SK-N-MC (cell line): ENCODE data around the gene MLLT3.

Experiments used
- EZH2 ChIP-seq: fragments of 200-600 bp; sonication (generic); IDR thresholded peaks from one replicate; pipeline ENCODE4 v1.6.1; 2017; ENCODE audit warnings: antibody characterized with exemption
- FOXP2 ChIP-seq: optimal IDR thresholded peaks from 2 replicates; pipeline ENCODE3; 2011; ENCODE audit warnings: mild to moderate bottlenecking, moderate library complexity; ENCODE audit not compliant: insufficient read depth; ENCODE audit errors: extremely low read length, control extremely low read depth

- no peak for TF ChIP-seq EZH2
- no peak for TF ChIP-seq FOXP2
These were observed 65.0 kb downstream of the MLLT3 start for GRCh38 chr9:20557285-20557684.
